HepG2 (cell line): ENCODE measurements around the gene ADPRH.

Experiments used
- CBX1 ChIP-seq: IDR thresholded peaks from one replicate; pipeline ENCODE4 v1.6.1; 2016; ENCODE audit warnings: antibody characterized with exemption, low read depth
- TCF7L2 ChIP-seq: IDR thresholded peaks from 2 replicates; pipeline ENCODE4 v1.6.1; 2011; ENCODE audit warnings: mild to moderate bottlenecking, low read depth, low read length, moderate library complexity
- ZKSCAN5 ChIP-seq: sonication (generic); formaldehyde crosslinking; IDR thresholded peaks from 2 replicates; pipeline ENCODE4 v1.5.1; 2020; ENCODE audit warnings: mild to moderate bottlenecking, missing genetic modification reagents
- ZMYM4 ChIP-seq: sonication (generic); formaldehyde crosslinking; IDR thresholded peaks from 2 replicates; pipeline ENCODE4 v1.8.1; 2023; ENCODE audit warnings: mild to moderate bottlenecking, missing genetic modification reagents
- TF ChIP-seq, protein P1 (sequence below): IDR thresholded peaks from 2 replicates; pipeline ENCODE4 v1.6.1; 2018; ENCODE audit warnings: missing genetic modification reagents, mild to moderate bottlenecking, missing compliant biosample characterization

DNA sequence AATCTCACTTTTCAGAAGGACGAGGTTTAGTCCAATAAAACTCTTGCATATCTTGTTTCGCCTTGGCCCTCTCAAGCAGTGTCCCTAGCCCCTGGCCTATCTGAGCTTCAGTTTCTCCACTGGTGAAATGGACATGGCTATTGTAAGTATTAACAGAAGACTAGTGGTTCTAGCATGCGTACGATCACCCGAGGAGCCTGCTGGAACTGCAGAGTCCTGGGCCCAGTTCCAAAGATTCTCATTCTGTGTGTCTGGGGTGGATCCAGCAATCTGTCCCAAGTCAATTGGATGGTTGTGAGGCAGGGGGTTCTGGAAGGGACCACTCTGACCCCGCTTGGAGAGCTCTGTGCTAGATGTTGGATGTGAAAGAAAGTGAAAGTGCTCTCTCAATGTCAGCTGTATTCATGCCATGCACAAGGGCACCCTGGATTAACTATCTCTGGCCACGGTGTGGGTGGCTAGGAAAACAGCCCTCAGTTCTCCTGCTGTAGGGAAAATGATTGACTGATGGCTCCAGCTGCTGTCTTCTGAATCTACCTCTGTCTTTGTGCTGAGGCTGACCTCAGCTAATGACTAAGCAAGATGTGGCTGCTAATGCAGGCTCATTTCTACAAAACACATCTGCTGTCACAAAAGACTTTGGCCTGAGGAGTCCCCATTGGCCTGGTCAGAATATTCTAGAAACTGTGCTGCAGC lies 16.5 kb downstream of the ADPRH start:
- TF ChIP-seq ZKSCAN5 (CRISPR knock-in tag): no peak
- TF ChIP-seq TCF7L2: no peak
- TF ChIP-seq CBX1: no peak
- TF ChIP-seq, protein P1, sequence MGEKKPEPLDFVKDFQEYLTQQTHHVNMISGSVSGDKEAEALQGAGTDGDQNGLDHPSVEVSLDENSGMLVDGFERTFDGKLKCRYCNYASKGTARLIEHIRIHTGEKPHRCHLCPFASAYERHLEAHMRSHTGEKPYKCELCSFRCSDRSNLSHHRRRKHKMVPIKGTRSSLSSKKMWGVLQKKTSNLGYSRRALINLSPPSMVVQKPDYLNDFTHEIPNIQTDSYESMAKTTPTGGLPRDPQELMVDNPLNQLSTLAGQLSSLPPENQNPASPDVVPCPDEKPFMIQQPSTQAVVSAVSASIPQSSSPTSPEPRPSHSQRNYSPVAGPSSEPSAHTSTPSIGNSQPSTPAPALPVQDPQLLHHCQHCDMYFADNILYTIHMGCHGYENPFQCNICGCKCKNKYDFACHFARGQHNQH: no peak
- no peak for TF ChIP-seq ZMYM4
